BJ (cell line): Measurements from ENCODE around the gene RPS6KA2. TPM values are rescaled to one million over a fixed set of nuclear protein-coding genes. Genes with fewer than 3 reads are reported as not detected.

Experiments used
- CTCF ChIA-PET: fragments of 350-600 bp; formaldehyde crosslinking; extraction: SDS; loops from one replicate; lab custom pipeline; 2021; ENCODE audit warnings: antibody characterized with exemption, inconsistent platforms; lab: Yijun Ruan, JAX
- POLR2A ChIA-PET: fragments of 300-600 bp; sonication (Branson Sonifier 250); formaldehyde crosslinking; extraction: SDS; loops from one replicate; lab custom pipeline; 2021; ENCODE audit warnings: antibody characterized with exemption; lab: Charles Lee
- DNase-seq: peaks from one replicate; pipeline ENCODE4 v3.0.0-alpha.2; 2011; ENCODE audit warnings: low read depth
- H3K27me3 ChIP-seq: 2 replicates; pipeline ENCODE4 v1.6.0; 2011; ENCODE audit warnings: low read length; ENCODE audit not compliant: control insufficient read depth, insufficient read depth
- H3K36me3 ChIP-seq: 2 replicates; pipeline ENCODE4 v1.5.1; 2011; ENCODE audit warnings: low read length; ENCODE audit not compliant: control insufficient read depth, insufficient read depth
- H3K4me3 ChIP-seq: 2 replicates; pipeline ENCODE4 v1.5.1; 2011; ENCODE audit warnings: low read depth, mild to moderate bottlenecking, control low read depth, low read length
- polyA plus RNA-seq: library from polyadenylated mRNA; depleted of rRNA; stranded (reverse); fragments of >200 nt; gene quantifications from 2 replicates; pipeline ENCODE4 v1.2.3, GENCODE V29; 2011
- TF ChIP-seq, protein P1 (sequence below): IDR thresholded peaks from 2 replicates; pipeline ENCODE4 v1.5.1; 2011; ENCODE audit warnings: low read depth, mild to moderate bottlenecking, control low read depth, inconsistent platforms, low read length, moderate library complexity; ENCODE audit not compliant: insufficient read depth

Gene RPS6KA2
- polyA plus RNA-seq, 1 experiment, result 80.8 TPM

DNA sequence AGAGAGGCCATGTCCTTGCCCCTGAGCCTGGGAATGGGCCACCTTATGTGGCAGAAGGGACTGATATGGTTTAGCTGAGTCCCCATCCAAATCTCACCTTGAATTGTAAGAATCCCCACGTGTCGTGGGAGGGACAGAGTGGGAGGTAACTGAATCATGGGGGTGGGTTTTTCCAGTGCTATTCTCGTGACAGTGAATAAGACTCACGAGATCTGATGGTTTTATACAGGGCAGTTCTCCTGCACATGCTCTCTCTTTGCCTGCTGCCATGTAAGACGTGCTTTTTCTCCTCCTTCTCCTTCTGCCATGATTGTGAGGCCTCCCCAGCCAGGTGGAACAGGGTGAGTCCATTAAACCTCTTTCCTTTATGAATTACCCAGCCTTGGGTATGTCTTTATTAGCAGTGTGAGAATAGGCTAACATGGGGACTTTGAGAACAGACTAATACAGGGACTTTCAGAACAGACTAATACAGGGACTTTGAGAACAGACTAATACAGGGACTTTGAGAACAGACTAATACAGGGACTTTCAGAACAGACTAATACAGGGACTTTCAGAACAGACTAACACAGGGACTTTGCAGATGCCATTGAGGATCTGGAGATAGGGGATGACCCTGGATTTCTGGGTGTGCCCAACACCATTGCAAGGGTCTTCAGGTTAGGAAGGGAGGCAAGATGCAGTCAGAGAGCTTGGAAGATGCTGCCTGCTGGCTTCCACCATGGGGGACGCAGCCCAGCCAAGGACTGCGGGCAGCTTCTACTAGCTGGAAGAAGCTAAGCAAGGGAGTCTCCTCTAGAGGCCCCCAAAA is 127.5 kb downstream of the RPS6KA2 start:
- ChIA-PET CTCF (no interaction called here), POLR2A (no interaction called here)
- no peak for DNase-seq
- H3K4me3 ChIP-seq, result no peak overlapping the region
- peaks cover 29% of the 10 kb centered on the region for H3K36me3 ChIP-seq
- no peaks in the 10 kb centered on the region for H3K27me3 ChIP-seq
- TF ChIP-seq, protein P1, sequence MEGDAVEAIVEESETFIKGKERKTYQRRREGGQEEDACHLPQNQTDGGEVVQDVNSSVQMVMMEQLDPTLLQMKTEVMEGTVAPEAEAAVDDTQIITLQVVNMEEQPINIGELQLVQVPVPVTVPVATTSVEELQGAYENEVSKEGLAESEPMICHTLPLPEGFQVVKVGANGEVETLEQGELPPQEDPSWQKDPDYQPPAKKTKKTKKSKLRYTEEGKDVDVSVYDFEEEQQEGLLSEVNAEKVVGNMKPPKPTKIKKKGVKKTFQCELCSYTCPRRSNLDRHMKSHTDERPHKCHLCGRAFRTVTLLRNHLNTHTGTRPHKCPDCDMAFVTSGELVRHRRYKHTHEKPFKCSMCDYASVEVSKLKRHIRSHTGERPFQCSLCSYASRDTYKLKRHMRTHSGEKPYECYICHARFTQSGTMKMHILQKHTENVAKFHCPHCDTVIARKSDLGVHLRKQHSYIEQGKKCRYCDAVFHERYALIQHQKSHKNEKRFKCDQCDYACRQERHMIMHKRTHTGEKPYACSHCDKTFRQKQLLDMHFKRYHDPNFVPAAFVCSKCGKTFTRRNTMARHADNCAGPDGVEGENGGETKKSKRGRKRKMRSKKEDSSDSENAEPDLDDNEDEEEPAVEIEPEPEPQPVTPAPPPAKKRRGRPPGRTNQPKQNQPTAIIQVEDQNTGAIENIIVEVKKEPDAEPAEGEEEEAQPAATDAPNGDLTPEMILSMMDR, result no peak

DNA sequence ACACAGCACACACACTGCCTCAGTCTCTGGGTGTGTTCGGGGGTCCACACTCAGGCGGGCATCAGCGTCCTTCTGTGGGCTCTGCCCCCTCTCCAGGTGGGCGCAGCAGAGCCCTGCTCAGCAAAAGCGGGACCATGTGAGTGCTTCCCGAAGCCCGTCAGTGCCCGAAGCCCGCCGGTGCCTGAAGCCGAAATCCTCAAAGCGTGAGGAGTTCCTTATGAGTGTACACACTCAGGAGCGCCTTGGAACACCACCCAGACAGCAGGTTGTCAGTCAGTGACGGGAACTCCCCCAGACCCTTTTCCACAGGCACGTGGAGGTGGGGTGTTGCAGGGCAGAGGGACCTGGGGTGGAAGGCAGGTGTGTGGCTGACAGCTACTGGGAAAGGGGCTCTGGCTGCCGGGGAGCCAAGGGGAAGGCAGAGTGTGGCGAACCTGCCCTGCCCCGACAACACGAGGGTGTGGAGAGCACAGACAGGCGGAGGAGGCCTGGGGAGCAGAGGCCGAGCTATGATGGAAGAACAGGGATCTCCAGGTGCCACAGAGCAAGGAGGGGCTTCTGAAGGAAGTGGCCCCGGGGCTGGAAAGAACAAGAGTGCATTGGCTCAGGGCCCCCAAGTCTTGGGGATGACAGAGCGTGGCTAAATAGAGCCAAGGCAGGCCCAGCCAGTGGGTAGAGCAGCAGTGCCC is 128.2 kb downstream of the RPS6KA2 start:
- Histone ChIP-seq H3K27me3 (no peaks in the 10 kb centered on the region), H3K4me3 (no peak overlapping the region), H3K36me3 (peaks cover 28% of the 10 kb centered on the region)
- ChIA-PET CTCF (no interaction called here), POLR2A (no interaction called here)
- DNase-seq, result no peak
- TF ChIP-seq, protein P1, result no peak

DNA sequence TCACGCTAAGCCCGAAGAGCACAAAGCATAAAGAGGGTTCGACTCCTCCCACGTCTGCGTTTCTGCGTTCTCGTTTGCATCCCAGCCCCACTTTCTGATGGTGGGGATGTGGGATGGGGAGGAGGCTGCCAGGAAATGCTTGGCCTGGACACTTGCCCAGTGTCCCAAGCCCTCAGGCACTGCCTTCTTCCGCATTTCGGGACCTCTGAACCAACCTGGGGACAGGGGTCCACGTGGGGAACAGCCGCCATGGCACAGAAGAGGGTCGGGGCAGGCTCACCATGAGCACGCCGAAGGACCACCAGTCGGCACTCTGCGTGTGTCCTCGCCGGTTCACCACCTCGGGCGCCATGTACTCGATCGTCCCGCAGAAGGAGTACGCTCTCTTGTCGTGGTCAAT is 128.8 kb downstream of the RPS6KA2 start:
- H3K36me3 ChIP-seq, result peaks cover 30% of the 10 kb centered on the region
- DNase-seq, result no peak
- ChIA-PET POLR2A (no interaction called here), CTCF (no interaction called here)
- TF ChIP-seq, protein P1, result no peak
- no peak overlapping the region for H3K4me3 ChIP-seq
- H3K27me3 ChIP-seq, result no peaks in the 10 kb centered on the region

DNA sequence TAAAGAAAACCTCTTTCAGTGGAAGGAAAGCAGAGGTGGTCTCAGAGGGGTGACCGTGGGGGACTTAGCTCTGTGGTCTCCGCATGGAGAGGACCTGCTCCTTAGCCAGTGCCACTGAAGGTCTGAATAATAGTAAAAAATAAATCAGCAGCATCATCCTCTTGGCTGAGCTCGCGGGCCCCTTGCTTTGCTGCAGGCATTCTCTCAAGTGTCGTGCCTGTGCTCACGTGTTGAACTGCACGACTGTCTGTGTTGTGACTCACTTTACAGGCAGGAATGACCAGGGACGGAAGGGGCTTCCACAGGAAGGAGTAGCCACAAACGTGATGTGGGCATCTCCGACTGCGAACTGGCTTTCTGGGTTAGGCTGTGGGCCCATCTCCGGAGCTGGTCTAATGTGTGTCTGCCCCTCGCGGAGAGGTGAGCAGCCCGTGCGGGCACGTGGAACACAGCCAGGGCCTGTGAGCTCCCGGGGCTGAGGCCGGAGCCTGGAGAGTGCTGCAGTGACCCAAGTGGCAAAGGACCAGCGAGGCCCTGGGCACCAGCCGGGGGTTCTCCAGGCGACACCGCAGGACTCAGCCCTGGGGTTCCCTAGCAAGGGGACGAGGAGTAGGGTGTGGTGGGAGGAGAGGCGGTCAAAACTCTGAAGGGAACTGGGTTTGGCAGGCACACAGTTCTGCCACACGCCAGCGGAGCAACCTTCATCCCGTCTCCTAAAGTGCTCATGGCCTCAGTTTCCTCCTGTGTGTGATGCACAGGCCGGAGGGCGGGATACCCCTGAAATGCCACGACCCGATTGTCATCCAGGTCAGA is 129.8 kb downstream of the RPS6KA2 start:
- DNase-seq, result no peak
- TF ChIP-seq, protein P1, result no peak
- ChIA-PET POLR2A (no interaction called here), CTCF (no interaction called here)
- Histone ChIP-seq H3K4me3 (no peak overlapping the region), H3K27me3 (no peaks in the 10 kb centered on the region), H3K36me3 (peaks cover 28% of the 10 kb centered on the region)

DNA sequence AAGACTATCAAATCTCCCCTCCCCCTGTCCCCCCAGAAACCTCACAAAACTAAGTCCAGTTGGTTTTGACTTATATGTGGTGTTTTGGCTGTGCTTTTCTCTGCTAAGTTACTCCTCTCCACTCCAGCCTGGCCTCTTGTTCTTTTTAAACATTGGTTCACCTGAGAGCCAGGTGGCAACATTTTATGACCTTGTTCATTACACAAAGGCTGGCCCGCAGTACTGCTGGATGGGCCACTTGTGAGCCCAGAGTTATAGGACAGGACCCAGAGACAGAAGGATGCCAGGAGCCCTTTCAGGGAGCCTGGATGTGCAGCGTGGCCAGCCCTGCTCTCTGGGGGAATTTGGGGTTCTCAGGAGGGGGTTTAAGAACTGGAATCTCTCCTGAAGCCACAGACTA is 130.6 kb downstream of the RPS6KA2 start:
- Histone ChIP-seq H3K4me3 (no peak overlapping the region), H3K36me3 (peaks cover 28% of the 10 kb centered on the region), H3K27me3 (no peaks in the 10 kb centered on the region)
- TF ChIP-seq, protein P1, result no peak
- DNase-seq, result no peak
- CTCF ChIA-PET, result no interaction called here
- POLR2A ChIA-PET, result no interaction called here
